ENCODE results near the gene TCP11L1.

- TF ChIP-seq POLR2A (IDR thresholded peaks at IDR 0.05; ENCODE audit: low read depth, low read length) = no peak
- TF ChIP-seq CTCF (IDR thresholded peaks at IDR 0.05; ENCODE audit: extremely low read depth in 1 of 2, insufficient read depth in 1 of 2, low read depth in 1 of 2, low read length in 2 of 2) = no peak
- no peak for TF ChIP-seq POLR2AphosphoS5 (IDR thresholded peaks at IDR 0.05; ENCODE audit: insufficient read depth, low read depth, low read length)
- no peak for TF ChIP-seq MAX (IDR thresholded peaks at IDR 0.05; ENCODE audit: insufficient read depth, insufficient read length)
These were observed 20.1 kb downstream of the TCP11L1 start for GRCh38 chr11:33059331-33060007.

Measured in endothelial cell of umbilical vein (primary cell).